Kidney (tissue), 14 donors: ENCODE results near the gene HINT3. TPM values are rescaled to one million over a fixed set of nuclear protein-coding genes. Genes with fewer than 3 reads are reported as not detected.

ENCODE experiments used
- DNase-seq, 5 donors: peaks; one replicate each; pipeline ENCODE4 v3.0.0-alpha.2; 2013 to 2020
- FAIRE-seq: peaks from 2 replicates; lab custom pipeline; 2012; peaks lifted over from hg19 to GRCh38; lab: Jason Lieb, UNC
- H3K27ac ChIP-seq, 2 donors: one replicate each; pipeline ENCODE4 v1.7.0; 2013; ENCODE audit warnings: low read depth in 2 of 2, low read length in 2 of 2, inconsistent platforms in 1 of 2
- H3K27me3 ChIP-seq: one replicate; pipeline ENCODE4 v1.7.1; 2013; ENCODE audit warnings: low read length, inconsistent platforms; ENCODE audit not compliant: control insufficient read depth, insufficient read depth
- H3K36me3 ChIP-seq, 3 donors: one replicate each; pipeline versions ENCODE4 v1.7.0 to v1.7.1; 2013; ENCODE audit warnings: low read length in 3 of 3, control low read depth in 1 of 3, inconsistent platforms in 1 of 3; ENCODE audit not compliant: insufficient read depth in 3 of 3, control insufficient read depth in 2 of 3
- H3K4me1 ChIP-seq, 3 donors: one replicate each; pipeline versions ENCODE4 v1.7.0 to v1.7.1; 2013; ENCODE audit warnings: low read length in 3 of 3, inconsistent platforms in 1 of 3, low read depth in 1 of 3; ENCODE audit not compliant: control insufficient read depth in 2 of 3, insufficient read depth in 2 of 3
- H3K4me3 ChIP-seq, 3 donors: one replicate each; pipeline versions ENCODE4 v1.7.0 to v1.8.1; 2013; ENCODE audit warnings: low read length in 3 of 3, control low read depth in 1 of 3, inconsistent platforms in 1 of 3
- H3K9ac ChIP-seq, 3 donors: one replicate each; pipeline versions ENCODE4 v1.7.0 to v1.7.1; 2013; ENCODE audit warnings: low read length in 3 of 3, control low read depth in 1 of 3, inconsistent platforms in 1 of 3
- H3K9me3 ChIP-seq, 3 donors: one replicate each; pipeline versions ENCODE4 v1.7.0 to v1.7.1; 2013; ENCODE audit warnings: low read length in 3 of 3, control low read depth in 1 of 3, inconsistent platforms in 1 of 3; ENCODE audit not compliant: control insufficient read depth in 2 of 3, insufficient read depth in 1 of 3
- intact Hi-C: fragments of 100-400 bp; cut with DNase I; formaldehyde crosslinking; loops from one replicate; pipeline ENCODE4 v1.11.1; 2022
- polyA plus RNA-seq: library from polyadenylated mRNA; stranded (reverse); fragments of 350-450 nt; fragmentation: Illumina TruSeq; extraction: RNeasy Lipid Tissue Mini Kit (QIAGEN cat#74804); gene quantifications from one replicate; pipeline ENCODE4 v1.2.3, GENCODE V29; 2014; ENCODE audit warnings: low read depth, low replicate concordance; ENCODE audit not compliant: insufficient read depth
- total RNA-seq: library from RNA; stranded (reverse); fragmentation: NEBNext Ultra II Directional; extraction: Animal tissue kit (Norgen Biotek cat#: 25700); gene quantifications from one replicate; pipeline ENCODE4 v1.2.1, GENCODE V29; 2021
- TF ChIP-seq, protein P1 (sequence below): IDR thresholded peaks from 3 replicates; pipeline ENCODE4 v1.5.1; 2012; ENCODE audit warnings: mild to moderate bottlenecking, moderate library complexity, borderline replicate concordance; ENCODE audit not compliant: insufficient read depth; ENCODE audit errors: extremely low read depth
- donor health status: control.
- donor health status: control.
- donor health status: control.
- donor health status: control.
- donor health status: control.
- donor health status: DM: yes; HTN: yes; CAD: no.
- donor health status: Normal renal cell carcinoma (clear cell type).

The HINT3 gene
- total and polyA plus RNA-seq, 2 donors from 2014 or later, result 18.9 to 21.4 TPM

DNA sequence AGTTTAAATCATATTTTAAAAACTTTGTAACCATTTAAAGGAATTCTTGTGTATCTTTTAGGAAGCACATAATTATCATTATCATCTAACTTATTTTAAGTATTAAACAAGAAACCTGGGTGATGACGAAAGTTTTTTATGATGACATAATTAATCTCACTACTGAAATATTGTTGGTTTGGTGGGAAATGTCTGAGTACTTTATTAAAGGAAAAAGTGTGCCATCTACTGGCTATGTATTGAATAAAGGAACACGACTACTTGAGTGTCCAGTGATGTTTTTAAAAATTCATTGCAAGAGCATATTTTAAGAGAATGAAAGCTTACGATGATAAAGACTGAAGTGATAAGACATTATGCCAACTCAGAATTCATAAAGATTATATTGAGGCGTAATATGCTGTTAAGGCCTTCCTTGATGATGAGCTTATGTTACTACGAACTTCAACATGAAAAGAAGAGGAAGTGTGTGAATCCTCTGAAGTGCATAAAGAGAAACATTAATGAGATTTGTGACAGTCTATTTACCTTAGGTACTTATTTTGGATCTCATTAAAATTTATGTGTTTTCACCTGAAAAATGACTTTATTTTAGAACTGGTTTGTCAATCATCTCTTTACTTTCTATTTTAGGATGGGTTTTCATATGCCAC, 17.8 kb downstream of the HINT3 start:
- TF ChIP-seq, protein P1, sequence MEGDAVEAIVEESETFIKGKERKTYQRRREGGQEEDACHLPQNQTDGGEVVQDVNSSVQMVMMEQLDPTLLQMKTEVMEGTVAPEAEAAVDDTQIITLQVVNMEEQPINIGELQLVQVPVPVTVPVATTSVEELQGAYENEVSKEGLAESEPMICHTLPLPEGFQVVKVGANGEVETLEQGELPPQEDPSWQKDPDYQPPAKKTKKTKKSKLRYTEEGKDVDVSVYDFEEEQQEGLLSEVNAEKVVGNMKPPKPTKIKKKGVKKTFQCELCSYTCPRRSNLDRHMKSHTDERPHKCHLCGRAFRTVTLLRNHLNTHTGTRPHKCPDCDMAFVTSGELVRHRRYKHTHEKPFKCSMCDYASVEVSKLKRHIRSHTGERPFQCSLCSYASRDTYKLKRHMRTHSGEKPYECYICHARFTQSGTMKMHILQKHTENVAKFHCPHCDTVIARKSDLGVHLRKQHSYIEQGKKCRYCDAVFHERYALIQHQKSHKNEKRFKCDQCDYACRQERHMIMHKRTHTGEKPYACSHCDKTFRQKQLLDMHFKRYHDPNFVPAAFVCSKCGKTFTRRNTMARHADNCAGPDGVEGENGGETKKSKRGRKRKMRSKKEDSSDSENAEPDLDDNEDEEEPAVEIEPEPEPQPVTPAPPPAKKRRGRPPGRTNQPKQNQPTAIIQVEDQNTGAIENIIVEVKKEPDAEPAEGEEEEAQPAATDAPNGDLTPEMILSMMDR, result peak; percentile 52
- H3K4me3 ChIP-seq, result no peak overlapping the region
- H3K27ac ChIP-seq, result no peak overlapping the region
- H3K9me3 ChIP-seq, result no peaks in the 10 kb centered on the region
- intact Hi-C loops, result no loop called here
- H3K9ac ChIP-seq, result no peak overlapping the region
- peak; percentile 99 for FAIRE-seq
- H3K27me3 ChIP-seq, result no peaks in the 10 kb centered on the region
- peaks cover 0 to 4% (median 0%) of the 10 kb centered on the region in 3 donors for H3K36me3 ChIP-seq
- peak in 2 of 5 donors; percentile 56 to 73 for DNase-seq
- H3K4me1 ChIP-seq, result no peaks in the 10 kb centered on the region

DNA sequence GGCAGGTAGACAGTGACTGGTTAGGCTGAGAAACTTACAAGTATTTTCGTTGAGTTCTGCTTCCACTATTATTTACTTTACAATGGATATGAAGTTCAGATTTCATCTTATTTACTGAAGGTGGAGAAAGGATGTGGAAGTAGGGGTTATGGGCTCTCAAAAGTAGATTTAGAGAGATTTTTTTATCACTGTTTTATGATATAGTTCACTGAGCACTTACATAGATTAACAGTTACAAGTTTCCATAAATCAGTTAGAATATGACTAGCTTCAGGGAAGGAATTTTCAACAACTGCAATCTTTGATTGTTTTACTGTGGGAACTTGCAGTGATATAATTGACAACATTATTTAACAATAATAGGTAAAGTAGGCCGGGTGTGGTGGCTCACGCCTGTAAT, 22.5 kb downstream of the HINT3 start:
- intact Hi-C loops, result no loop called here
- FAIRE-seq, result no peak
- H3K9ac ChIP-seq, result no peak overlapping the region
- H3K4me3 ChIP-seq, result no peak overlapping the region
- no peak for DNase-seq
- no peaks in the 10 kb centered on the region for H3K27me3 ChIP-seq
- no peaks in the 10 kb centered on the region for H3K4me1 ChIP-seq
- peaks cover 0 to 4% (median 0%) of the 10 kb centered on the region in 3 donors for H3K36me3 ChIP-seq
- no peak overlapping the region for H3K27ac ChIP-seq
- no peaks in the 10 kb centered on the region for H3K9me3 ChIP-seq
- TF ChIP-seq, protein P1, result no peak

DNA sequence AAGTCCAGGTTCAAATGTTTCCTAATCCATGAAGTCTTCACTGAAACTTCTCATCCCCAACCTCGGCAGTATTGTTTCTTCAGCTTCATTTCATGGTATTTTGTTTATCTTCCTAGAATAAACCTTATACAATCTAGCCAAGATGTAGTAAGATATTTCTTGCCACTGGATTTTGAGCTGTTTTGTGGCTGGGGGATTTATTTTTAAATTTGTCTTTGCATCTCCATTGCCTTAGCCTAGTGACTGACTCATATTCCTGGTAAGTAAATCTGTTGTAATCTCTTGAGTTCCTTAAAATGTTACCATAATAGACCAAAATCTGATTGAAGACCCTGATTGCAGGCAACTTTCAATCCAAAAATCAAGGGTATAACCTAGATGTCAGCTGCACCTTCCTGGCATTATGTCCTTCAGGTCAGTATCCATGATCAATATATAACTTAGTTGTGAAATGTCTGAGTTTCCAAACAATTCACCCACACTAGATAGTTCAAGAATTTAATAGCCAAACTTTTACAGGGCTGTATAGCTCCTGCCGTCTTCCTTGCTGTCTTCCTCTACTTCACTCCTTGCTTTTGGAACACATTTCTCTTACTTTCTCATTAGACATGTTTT, 25.1 kb downstream of the HINT3 start:
- no peaks in the 10 kb centered on the region for H3K9me3 ChIP-seq
- H3K4me1 ChIP-seq, result peaks cover 0 to 8% (median 0%) of the 10 kb centered on the region in 3 donors
- no peak overlapping the region for H3K9ac ChIP-seq
- FAIRE-seq (no peak), DNase-seq (no peak)
- H3K27ac ChIP-seq, result no peak overlapping the region
- TF ChIP-seq, protein P1, result no peak
- H3K27me3 ChIP-seq, result no peaks in the 10 kb centered on the region
- intact Hi-C loops, result no loop called here
- H3K36me3 ChIP-seq, result no peaks in the 10 kb centered on the region
- H3K4me3 ChIP-seq, result no peak overlapping the region
